HG03575 (cell line): ENCODE results near the gene TMEM40.
"Not testable (repeated sequence)": the region's sequence is repeated elsewhere in the genome, so short reads cannot be mapped to it uniquely, and the experiment has no call there.

Source experiments
- ATAC-seq: cut with Tn5 transposase; IDR thresholded peaks from one replicate; pipeline ENCODE4 v1.9.1; 2021; ENCODE audit not compliant: unreplicated experiment, insufficient number of reproducible peaks, low FRiP score; ENCODE audit errors: extremely low read depth

TMEM40 gene

DNA sequence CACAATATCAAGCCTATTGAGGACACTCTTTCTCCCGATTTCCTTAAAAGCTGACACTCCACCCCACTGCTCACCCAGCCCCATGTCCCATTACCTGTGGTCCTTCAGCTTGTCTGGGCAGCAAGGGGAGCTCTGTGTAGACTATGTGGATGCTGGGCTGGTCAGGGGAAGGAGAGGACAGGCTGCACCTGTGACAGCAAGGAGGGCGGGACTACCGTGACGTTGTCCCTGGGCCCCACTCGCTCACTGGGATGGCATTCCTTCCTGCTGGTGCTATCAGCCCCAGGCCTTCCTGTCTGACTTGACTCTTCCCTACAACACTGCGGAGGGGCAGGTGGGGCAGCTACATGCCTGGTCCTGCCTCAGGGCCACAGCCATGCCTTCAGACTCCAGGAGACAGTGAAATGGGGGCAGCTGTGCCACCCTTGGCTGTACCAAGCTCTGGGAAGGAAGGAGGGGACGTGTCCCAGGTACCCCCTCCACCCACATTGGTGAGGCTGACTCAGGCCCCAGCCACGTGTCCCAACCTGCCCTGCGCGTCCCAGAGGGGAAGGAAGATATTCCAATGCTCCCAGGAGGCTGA lies at the start of gene TMEM40:
Gene TMEM40, minus strand, starts transcription at position 163 of the 583 bp plus-strand sequence. CDS start 9,427 bp downstream, outside the sequence.
- no peak for ATAC-seq

GRCh38 chr3:12808587-12808986 lies 49.5 kb upstream of the TMEM40 start:
- ATAC-seq: no peak

GRCh38 chr3:12807601-12808359 lies 48.7 kb upstream of the TMEM40 start:
- ATAC-seq: no peak

DNA sequence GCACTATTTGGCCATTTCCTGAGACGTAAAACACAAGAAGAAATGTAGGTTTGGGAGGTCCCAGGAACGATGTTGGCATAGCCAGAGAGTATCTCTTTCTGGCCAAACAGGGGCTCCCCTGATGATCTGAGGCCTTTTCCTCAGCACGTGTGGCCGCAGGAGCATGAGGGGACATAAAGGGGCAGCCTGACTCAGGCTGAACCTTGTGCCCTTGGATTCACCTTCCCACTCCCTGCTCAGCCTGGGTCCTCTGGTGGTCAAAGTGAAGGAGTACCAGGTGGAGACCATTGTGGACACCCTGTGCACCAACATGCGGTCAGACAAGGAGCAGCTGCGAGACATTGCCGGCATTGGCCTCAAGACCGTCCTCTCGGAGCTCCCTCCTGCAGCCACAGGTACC lies 48.0 kb upstream of the TMEM40 start:
- ATAC-seq: no peak

- ATAC-seq: no peak
Observed at GRCh38 chr3:12803371-12803770, 44.3 kb upstream of the TMEM40 start.

DNA sequence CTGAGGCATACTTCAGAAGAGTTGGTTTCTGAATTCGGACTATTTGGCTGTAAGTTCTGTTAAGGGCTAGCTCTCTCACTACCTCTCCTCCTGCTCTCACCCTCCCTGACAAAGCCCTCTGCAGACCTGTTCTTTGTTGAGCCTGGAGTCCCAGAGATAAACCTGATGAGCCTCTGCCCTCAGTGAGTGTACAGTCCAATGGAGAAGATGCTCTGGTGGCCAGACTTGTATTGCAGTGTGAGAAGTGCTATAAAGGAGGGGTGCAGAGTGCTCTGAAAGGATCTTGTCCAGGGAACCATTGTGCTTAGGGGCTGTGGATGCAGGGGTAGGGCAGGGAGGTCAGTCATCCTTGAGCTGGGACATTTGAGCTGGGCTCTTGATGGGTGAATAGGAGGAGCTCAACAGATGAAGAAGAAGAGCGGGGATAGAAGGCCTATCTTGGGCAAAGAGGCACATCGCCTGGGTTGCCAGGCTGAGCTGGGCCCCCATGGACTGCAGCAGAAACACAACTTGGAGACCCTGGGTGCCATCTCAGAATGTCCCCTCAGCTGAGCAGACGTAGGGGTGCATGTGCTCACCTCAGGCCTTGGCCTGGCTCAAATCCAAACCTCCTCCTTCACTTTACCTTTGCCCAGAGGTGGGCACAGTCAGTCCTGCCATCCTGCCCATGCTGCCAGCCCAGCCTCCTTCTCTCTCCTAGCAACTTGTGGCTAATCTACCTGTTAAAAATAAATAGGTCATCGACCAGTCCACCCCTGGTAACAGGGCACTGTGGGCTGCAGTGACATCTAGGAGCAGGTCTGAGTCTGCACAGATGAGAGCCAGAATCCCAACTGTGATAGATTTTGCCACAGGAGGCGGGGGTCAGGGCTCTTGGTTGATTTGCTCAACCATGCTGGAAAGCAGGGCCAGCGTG lies 40.7 kb upstream of the TMEM40 start:
- ATAC-seq: no peak

- ATAC-seq: no peak
Observed at GRCh38 chr3:12798559-12799179, 39.6 kb upstream of the TMEM40 start.

GRCh38 chr3:12797892-12798558 lies 39.0 kb upstream of the TMEM40 start:
- no peak for ATAC-seq

DNA sequence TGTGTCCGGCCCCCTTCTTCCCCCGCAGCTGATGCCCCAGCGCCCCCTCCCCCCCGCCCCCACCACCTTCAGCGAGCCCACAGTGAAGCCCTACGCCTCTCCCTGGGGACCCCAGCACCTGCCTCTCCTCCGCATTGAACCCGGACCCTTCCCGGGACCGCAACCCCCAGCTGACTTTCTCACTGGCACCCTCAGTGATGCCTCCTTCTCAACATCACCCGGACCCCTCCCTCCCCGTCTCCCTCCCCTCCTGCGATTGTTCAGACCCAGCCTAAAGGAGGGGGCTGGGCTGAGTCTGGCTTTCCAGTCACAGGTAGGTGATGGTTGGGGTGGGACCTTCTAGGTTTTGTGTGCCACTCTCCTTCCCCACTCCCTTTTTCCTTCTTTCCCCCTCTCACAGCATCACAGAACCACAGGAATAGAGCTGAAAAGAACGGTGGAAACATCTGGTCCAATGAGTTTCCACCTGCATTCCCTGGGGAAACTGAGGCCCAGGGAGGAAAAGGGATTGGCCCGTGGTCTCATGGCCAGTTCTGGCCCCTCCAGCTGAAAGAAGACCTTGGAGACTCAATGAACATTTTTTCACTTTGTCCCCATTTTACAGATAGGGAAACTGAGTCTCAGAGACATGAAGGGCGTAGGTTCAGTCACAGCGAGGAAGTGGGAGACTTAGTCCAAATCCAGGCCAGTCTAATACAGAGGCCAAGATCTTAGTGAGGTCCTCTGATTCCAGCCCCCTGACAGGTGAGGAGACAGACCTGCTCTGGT lies 38.2 kb upstream of the TMEM40 start:
- ATAC-seq: no peak

- no peak for ATAC-seq
Observed at GRCh38 chr3:12796171-12797123, 37.4 kb upstream of the TMEM40 start, which contains the start of gene CAND2. CAND2 (plus strand) TSS chr3:12796680; CDS start chr3:12796721, 41 bp downstream.

DNA sequence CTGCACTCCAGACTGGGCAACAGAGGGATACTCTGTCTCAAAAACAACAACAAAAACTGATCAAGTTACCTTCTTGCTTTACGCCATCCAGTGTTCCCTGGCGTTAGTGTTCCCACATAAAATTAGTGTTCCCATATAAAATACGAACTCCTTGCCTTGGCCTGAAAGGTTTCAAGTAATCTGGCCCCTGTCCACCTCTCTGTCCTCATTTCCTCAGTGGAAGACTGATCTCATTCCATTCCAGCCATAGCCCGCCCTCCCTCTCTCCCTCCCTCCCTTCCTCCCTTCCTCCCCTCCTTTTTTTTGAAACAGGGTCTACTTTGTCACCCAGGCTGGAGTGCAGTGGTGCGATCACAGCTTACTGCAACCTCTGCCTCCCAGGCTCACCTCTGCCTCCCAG lies 34.6 kb upstream of the TMEM40 start:
- no peak for ATAC-seq

- ATAC-seq: no peak
Observed at GRCh38 chr3:12791430-12791829, 32.4 kb upstream of the TMEM40 start.

DNA sequence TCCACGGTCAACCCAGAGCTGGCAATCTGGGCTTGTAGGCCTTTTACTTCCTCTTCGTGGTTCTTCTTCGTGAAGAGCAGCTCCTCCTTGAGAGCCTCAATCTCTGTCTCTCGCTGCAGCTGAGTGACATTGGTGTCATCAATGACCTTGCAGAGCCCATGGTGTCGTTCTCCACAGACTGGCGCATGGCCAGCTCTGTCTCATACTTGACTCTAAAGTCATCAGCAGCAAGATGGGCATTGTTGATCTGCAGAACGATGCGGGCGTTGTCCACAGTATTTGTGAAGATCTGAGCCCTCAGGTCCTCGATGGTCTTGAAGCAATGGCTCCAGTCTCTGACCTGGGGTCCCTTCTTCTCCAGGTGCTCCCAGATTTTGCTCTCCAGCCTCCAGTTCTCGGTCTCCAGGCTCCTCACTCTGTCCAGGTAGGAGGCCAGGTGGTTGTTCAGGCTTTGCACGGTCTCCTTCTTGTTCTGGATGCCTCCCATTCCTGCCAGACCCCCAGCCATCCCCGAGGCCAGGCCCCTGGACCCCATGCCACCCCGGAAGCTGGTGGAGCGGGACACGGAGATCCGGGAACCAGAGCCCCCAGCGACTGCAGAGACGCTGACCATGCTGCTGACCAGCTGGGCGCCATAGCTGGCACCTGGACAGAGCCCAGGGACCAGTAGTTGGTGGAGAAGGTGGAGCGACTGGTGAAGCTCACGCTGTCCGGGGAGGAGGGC lies 29.1 kb upstream of the TMEM40 start:
- not testable (repeated sequence) for ATAC-seq

DNA sequence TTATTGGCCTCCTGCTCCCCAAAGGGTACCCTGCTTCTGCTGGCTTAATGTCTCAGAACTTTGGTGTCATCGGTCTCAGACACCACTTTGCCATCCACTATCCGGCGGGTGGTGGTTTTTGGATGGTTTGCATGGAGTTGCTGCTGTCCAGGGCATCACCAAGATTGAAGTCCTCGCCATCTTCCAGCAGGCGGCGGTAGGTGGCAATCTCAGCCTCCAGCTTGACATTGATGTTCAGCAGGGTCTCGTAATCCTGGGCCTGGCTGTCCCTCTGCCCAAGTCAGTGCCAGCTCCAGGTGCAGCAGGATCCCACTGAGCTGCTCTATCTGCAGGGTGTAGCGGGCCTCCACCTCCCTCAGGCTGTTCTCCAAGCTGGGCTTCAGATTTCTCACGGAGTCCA lies 28.3 kb upstream of the TMEM40 start:
- ATAC-seq: not testable (repeated sequence)

GRCh38 chr3:12785096-12785495 lies 26.0 kb upstream of the TMEM40 start:
- no peak for ATAC-seq

- no peak for ATAC-seq
Observed at GRCh38 chr3:12782172-12782815, 23.2 kb upstream of the TMEM40 start.
